HG03095 (cell line): ENCODE data around the gene CLEC4M.
"Not testable (repeated sequence)": the region's sequence is repeated elsewhere in the genome, so short reads cannot be mapped to it uniquely, and the experiment has no call there.

ENCODE experiments used
- ATAC-seq: cut with Tn5 transposase; IDR thresholded peaks from one replicate; pipeline ENCODE4 v1.9.1; 2021; ENCODE audit warnings: moderate library complexity; ENCODE audit not compliant: unreplicated experiment

CLEC4M gene

GRCh38 chr19:7799640-7800355, 36.8 kb downstream of the CLEC4M start:
- no peak for ATAC-seq

- no peak for ATAC-seq
These were observed 38.1 kb downstream of the CLEC4M start for GRCh38 chr19:7801020-7801570.

- no peak for ATAC-seq
These were observed 43.2 kb downstream of the CLEC4M start for GRCh38 chr19:7806234-7806633.

GRCh38 chr19:7806876-7807275, 43.8 kb downstream of the CLEC4M start:
- no peak for ATAC-seq

- ATAC-seq: no peak
These were observed 45.1 kb downstream of the CLEC4M start for GRCh38 chr19:7808108-7808507.

- ATAC-seq: no peak
These were observed 48.9 kb downstream of the CLEC4M start for GRCh38 chr19:7811989-7812388.

- no peak for ATAC-seq
These were observed 52.3 kb downstream of the CLEC4M start for GRCh38 chr19:7815325-7815724.

- not testable (repeated sequence) for ATAC-seq
These were observed 53.0 kb downstream of the CLEC4M start for GRCh38 chr19:7816040-7816439.

GRCh38 chr19:7817801-7818200, 54.8 kb downstream of the CLEC4M start:
- ATAC-seq: no peak

- ATAC-seq: no peak
These were observed 55.8 kb downstream of the CLEC4M start for GRCh38 chr19:7818806-7819205.
